ENCODE measurements around the gene DES.
"Not testable (repeated sequence)": the region's sequence is repeated elsewhere in the genome, so short reads cannot be mapped to it uniquely, and the experiment has no call there.

DES gene

DNA sequence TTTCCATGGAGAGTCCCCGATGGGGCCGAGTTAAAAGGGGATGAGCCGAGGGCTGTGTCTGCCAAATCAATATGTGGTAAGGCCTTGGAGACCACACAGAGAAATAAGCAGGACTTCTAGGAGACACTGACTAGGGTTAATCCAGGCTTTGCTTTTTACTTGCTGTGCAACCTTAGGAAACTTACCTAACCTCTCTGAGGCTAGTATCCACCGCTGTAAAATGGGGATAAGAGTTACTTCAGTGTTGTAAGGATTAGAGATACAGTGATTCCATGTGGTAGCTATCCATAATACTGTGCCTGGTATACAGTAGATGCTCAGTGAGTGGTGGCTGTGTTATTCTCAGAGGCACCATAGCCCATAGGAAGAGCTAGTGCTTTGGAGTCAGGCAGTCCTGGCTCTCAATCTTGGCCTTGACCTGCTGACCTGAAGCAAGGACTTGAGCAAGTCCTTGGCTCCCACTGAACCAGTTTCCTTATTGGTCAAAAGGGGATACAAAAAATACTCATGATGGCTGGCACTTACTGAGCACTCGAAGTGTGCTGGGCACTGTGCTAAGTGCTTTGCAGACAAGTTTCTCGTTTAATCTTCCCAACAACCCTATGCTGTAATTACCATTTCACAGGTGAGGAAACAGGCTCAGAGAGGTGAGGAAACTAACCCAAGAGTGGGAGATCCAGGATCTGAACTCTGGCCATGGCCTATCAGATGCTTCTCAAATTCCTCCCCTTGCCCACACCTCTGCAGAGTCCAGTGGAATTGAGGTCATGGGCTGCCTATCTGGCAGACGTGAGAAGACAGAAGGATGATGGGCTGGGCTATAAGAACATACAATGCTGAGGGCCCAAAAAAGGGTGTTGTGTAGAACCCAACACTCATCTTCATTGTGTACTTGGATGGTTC lies 12.0 kb upstream of the DES start:
- H3K4me3 Mint-ChIP-seq: no peak overlapping the region
- H3K27me3 Mint-ChIP-seq: peaks cover 5% of the 10 kb centered on the region

DNA sequence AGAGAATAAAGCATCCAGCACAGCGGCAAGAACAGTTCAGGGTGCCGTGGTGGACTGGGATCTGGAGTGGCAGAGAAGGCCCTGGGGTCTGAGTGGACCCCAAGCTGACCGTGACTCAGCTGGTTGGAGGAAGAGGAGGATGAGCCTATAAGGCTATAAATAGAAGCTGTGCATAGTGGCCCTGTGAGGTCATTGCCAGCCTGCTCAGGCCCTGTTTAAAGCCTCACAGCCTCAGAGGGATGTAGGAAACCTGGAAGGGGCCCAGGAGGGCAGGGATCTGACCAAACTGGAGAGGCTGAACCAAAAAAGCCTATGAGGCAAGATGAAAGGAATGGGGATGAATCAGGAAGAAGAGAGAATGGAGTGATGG lies 11.3 kb upstream of the DES start:
- H3K36me3 Mint-ChIP-seq (ENCODE audit: low read depth): no peaks in the 10 kb centered on the region
- no peak overlapping the region for H3K27ac Mint-ChIP-seq
- H3K9me3 Mint-ChIP-seq: no peaks in the 10 kb centered on the region
- DNase-seq (no peak), ATAC-seq (no peak)
- H3K4me3 Mint-ChIP-seq: no peak overlapping the region
- no peaks in the 10 kb centered on the region for H3K4me1 Mint-ChIP-seq
- H3K27me3 Mint-ChIP-seq: peaks cover 8% of the 10 kb centered on the region

More for the DNA sequence above, 12.0 kb upstream of the DES start:
- no peak for ATAC-seq
- no peaks in the 10 kb centered on the region for H3K9me3 Mint-ChIP-seq
- no peaks in the 10 kb centered on the region for H3K36me3 Mint-ChIP-seq (ENCODE audit: low read depth)
- DNase-seq: no peak
- H3K27ac Mint-ChIP-seq: no peak overlapping the region
- no peaks in the 10 kb centered on the region for H3K4me1 Mint-ChIP-seq

DNA sequence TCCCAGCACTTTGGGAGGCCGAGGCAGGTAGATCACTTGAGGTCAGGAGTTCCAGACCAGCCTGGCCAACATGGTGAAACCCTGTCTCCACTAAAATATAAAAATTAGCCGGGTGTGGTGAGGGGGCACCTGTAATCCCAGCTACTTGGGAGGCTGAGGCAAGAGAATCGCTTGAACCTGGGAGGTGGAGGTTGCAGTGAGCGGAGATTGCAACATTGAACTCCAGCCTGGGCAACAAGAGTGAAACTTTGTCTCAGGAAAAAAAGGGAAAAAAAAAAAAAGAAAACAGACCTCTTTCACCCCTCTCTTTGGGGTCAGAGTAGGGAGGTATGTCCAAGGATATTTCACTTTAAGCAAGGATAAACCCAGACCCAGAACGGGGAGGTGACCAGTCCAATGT lies 10.8 kb upstream of the DES start:
- ATAC-seq; DNase-seq; H3K4me3 Mint-ChIP-seq; H3K27ac Mint-ChIP-seq; H3K36me3 Mint-ChIP-seq (ENCODE audit: low read depth); H3K4me1 Mint-ChIP-seq; H3K9me3 Mint-ChIP-seq; H3K27me3 Mint-ChIP-seq: not testable (repeated sequence)

DNA sequence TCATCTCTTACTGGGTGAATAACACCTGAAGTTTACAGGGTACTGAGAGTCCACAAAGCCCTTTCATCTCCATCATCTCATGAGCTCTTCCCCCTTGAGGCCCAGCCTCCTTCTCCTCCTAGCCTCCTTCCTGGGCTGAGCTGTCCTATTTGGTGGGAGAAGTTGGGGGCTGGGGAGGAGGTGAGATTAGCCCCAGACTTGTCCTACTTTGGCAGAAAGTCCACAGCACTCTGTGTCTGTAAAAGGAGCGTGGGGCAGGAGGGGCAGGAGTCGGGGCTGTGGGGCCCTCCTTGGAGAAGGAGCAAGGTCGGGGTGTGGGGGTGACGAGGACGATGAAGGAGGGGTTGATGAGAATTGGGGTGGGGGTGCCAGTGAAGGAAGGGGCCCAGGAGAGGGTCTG lies 10.0 kb upstream of the DES start:
- no peak for ATAC-seq
- Mint-ChIP-seq H3K4me3 (no peak overlapping the region), H3K4me1 (no peaks in the 10 kb centered on the region)

DNA sequence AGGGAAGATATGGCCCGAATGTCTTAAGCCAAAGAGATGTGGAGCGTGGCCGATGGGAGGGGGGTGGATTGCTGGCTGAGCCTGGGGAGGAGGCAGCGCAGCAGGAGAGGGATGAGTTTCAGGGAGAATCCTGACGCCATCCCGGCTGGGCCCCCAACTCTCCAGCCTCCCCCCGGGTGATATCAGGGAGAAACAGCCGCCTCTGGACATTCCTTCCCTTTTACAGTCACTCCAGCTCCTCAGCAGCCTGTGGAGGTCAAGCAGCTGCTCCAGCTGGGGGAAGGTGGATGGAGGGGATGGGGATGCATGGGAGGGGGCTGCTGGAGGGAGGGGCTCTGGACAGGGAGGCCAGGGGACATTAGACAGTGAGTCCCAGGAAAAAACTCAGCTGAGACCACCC lies 9.5 kb upstream of the DES start:
- DNase-seq: no peak

More for the DNA sequence above, 10.0 kb upstream of the DES start:
- Mint-ChIP-seq H3K27ac (no peak overlapping the region), H3K9me3 (no peaks in the 10 kb centered on the region), H3K27me3 (peaks cover 13% of the 10 kb centered on the region), H3K36me3 (ENCODE audit: low read depth) (no peaks in the 10 kb centered on the region)
- DNase-seq: no peak

DNA sequence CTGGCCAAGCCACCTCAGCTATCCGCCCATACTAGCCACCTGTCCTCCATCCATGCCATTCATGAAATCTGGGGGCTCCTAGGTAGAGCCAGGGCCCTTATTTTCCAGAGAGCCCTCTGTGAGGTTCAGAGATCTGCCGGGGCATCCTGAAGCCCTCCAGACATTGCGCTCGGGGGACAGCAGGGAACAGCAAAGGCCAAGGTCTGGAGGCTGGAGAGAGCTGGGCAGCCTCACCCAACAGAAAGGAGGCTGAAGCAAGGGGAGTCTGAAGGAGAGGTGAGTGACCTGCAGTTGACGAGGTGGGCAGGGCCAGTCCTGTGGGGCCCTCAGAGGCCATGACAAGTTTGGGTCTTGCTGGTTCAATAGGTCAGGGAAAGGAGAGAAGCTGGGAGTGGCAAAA lies 8.6 kb upstream of the DES start:
- Mint-ChIP-seq H3K27ac (no peak overlapping the region), H3K4me3 (no peak overlapping the region), H3K36me3 (ENCODE audit: low read depth) (no peaks in the 10 kb centered on the region), H3K27me3 (peaks cover 17% of the 10 kb centered on the region), H3K4me1 (no peaks in the 10 kb centered on the region), H3K9me3 (no peaks in the 10 kb centered on the region)
- ATAC-seq (no peak), DNase-seq (no peak)

More for the DNA sequence above, 9.5 kb upstream of the DES start:
- peaks cover 14% of the 10 kb centered on the region for H3K27me3 Mint-ChIP-seq
- H3K27ac Mint-ChIP-seq: no peak overlapping the region
- ATAC-seq: no peak
- H3K4me3 Mint-ChIP-seq: no peak overlapping the region
- H3K36me3 Mint-ChIP-seq (ENCODE audit: low read depth): no peaks in the 10 kb centered on the region
- no peaks in the 10 kb centered on the region for H3K9me3 Mint-ChIP-seq
- H3K4me1 Mint-ChIP-seq: no peaks in the 10 kb centered on the region

DNA sequence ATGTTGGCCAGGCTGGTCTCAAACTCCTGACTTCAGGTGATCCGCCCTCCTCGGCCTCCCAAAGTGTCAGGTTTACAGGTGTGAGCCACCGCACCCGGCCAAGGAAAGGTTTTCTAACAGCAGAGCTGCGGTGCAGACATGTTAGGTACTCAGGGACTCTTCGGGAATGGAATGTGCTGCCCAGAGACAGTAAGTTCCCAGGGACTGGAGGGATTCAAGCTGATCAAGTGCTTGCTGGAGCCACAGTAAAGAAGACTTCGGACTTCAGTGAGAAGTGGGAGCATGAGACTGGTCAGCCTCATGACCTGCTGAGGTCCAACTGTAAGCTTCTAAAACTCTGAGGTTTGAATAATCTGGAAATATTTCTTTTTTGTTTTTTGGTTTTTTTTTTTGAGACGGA lies 7.8 kb upstream of the DES start:
- Mint-ChIP-seq H3K4me1 (no peaks in the 10 kb centered on the region), H3K27me3 (peaks cover 17% of the 10 kb centered on the region), H3K4me3 (no peak overlapping the region), H3K9me3 (no peaks in the 10 kb centered on the region), H3K27ac (no peak overlapping the region), H3K36me3 (ENCODE audit: low read depth) (no peaks in the 10 kb centered on the region)
- no peak for DNase-seq
- no peak for ATAC-seq

DNA sequence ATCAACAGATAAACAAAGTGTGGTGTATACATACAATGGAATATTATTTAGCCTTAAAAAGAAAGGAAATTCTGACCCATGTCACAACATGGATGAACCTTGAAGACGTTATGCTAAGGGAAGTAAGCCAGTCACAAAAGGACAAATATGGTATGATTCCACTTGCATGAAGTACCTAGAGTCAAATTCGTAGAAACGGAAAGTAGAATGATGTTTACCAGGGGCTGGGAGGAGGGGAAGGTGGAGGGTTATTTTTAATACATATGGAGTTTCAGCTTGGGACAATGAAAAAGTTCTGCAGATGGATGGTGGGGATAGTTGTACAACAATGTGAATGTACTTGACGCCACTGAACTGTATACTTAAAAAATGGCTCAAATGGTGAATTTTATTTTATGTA lies 3.3 kb upstream of the DES start:
- Mint-ChIP-seq H3K4me3 (no peak overlapping the region), H3K36me3 (ENCODE audit: low read depth) (no peaks in the 10 kb centered on the region), H3K9me3 (no peaks in the 10 kb centered on the region), H3K27me3 (peaks cover 36% of the 10 kb centered on the region), H3K27ac (no peak overlapping the region), H3K4me1 (no peaks in the 10 kb centered on the region)
- ATAC-seq (no peak), DNase-seq (no peak)

DNA sequence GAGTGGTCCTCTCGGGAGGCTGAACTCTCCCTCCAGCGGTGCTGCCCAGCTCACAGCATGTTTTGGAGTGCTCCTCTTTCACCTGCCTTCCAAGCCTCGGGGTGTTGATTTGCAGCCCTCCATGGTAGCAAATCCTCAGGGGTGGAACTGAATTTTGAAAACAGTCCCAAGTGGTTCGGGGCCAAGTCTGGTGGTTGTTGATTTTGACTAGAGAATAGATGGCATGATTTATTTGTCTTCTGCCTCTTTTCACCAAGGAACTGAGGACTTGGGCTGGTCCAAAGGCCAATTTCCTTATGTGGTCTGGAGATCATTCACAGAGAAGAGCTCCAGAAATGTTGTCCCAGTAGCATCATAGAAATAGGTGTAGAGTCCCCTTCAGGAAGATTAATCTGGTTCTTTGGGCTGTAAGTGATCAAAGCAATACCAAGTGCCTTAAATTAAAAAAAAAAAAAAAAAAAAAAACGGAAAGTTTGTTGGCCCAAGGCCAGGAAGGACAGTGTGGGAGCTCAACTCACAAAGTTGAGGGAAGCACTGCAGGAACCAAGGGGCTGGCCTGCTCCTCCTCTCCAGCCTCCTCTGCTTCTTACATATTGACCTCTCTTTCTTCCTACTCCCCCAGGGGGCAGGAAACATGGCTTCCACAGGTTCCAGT lies 2.5 kb upstream of the DES start:
- no peak overlapping the region for H3K4me3 Mint-ChIP-seq
- no peaks in the 10 kb centered on the region for H3K9me3 Mint-ChIP-seq
- ATAC-seq (no peak), DNase-seq (no peak)
- peaks cover 41% of the 10 kb centered on the region for H3K27me3 Mint-ChIP-seq
- H3K27ac Mint-ChIP-seq: no peak overlapping the region
- H3K4me1 Mint-ChIP-seq: no peaks in the 10 kb centered on the region
- no peaks in the 10 kb centered on the region for H3K36me3 Mint-ChIP-seq (ENCODE audit: low read depth)

DNA sequence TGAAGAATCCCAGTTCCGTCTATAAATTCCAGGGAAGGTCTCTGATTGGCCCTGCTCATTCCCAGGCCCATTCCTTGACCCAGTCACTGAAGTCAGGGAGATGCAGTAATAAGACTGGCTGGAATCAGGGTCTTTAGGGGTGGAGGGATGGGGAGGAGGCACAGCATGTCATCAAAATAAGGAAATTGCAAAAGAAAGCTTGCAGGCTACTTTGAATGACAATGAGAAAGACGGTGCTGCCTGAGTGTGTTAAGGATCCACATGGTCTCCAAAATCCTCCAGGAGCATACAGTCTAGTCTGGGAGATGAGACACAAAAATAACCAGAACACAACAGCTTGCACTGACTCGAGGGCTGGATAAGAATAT lies 2.0 kb upstream of the DES start:
- Mint-ChIP-seq H3K4me3 (no peak overlapping the region), H3K36me3 (ENCODE audit: low read depth) (no peaks in the 10 kb centered on the region), H3K9me3 (no peaks in the 10 kb centered on the region), H3K27me3 (peaks cover 41% of the 10 kb centered on the region), H3K27ac (no peak overlapping the region), H3K4me1 (no peaks in the 10 kb centered on the region)
- no peak for DNase-seq
- ATAC-seq: no peak

DNA sequence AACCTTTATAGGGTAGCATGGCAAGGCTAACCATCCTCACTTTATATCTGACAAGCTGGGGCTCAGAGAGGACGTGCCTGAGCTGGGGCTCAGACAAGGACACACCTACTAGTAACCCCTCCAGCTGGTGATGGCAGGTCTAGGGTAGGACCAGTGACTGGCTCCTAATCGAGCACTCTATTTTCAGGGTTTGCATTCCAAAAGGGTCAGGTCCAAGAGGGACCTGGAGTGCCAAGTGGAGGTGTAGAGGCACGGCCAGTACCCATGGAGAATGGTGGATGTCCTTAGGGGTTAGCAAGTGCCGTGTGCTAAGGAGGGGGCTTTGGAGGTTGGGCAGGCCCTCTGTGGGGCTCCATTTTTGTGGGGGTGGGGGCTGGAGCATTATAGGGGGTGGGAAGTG lies 1.2 kb upstream of the DES start:
- ATAC-seq: no peak
- Mint-ChIP-seq H3K36me3 (ENCODE audit: low read depth) (no peaks in the 10 kb centered on the region), H3K4me1 (no peaks in the 10 kb centered on the region), H3K4me3 (no peak overlapping the region), H3K9me3 (no peaks in the 10 kb centered on the region), H3K27me3 (peaks cover 39% of the 10 kb centered on the region), H3K27ac (no peak overlapping the region)
- DNase-seq: no peak

DNA sequence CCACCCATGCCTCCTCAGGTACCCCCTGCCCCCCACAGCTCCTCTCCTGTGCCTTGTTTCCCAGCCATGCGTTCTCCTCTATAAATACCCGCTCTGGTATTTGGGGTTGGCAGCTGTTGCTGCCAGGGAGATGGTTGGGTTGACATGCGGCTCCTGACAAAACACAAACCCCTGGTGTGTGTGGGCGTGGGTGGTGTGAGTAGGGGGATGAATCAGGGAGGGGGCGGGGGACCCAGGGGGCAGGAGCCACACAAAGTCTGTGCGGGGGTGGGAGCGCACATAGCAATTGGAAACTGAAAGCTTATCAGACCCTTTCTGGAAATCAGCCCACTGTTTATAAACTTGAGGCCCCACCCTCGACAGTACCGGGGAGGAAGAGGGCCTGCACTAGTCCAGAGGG lies 803 bp upstream of the DES start:
- ATAC-seq (no peak), DNase-seq (no peak)
- no peaks in the 10 kb centered on the region for H3K4me1 Mint-ChIP-seq
- peaks cover 41% of the 10 kb centered on the region for H3K27me3 Mint-ChIP-seq
- no peaks in the 10 kb centered on the region for H3K9me3 Mint-ChIP-seq
- no peaks in the 10 kb centered on the region for H3K36me3 Mint-ChIP-seq (ENCODE audit: low read depth)
- no peak overlapping the region for H3K4me3 Mint-ChIP-seq
- H3K27ac Mint-ChIP-seq: no peak overlapping the region

DNA sequence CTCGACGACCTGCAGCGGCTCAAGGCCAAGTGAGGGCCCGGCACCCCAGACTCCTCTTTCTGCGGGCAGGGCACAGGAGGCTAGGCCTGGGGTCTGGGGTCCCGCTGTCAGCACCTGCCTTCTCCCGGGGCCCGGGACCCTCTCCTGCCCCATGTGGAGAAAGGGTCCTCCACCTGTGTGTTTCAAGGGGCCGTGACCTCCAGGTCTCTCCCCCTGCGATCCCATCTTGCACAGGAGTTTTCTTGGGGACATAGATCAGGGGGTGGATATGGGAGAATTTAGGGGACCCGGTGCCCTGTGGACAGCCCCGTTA lies 791 bp downstream of the DES start:
- no peak for ATAC-seq
- no peaks in the 10 kb centered on the region for H3K4me1 Mint-ChIP-seq
- DNase-seq: no peak
- no peak overlapping the region for H3K27ac Mint-ChIP-seq
- peaks cover 39% of the 10 kb centered on the region for H3K27me3 Mint-ChIP-seq
- H3K36me3 Mint-ChIP-seq (ENCODE audit: low read depth): no peaks in the 10 kb centered on the region
- no peak overlapping the region for H3K4me3 Mint-ChIP-seq
- no peaks in the 10 kb centered on the region for H3K9me3 Mint-ChIP-seq

DNA sequence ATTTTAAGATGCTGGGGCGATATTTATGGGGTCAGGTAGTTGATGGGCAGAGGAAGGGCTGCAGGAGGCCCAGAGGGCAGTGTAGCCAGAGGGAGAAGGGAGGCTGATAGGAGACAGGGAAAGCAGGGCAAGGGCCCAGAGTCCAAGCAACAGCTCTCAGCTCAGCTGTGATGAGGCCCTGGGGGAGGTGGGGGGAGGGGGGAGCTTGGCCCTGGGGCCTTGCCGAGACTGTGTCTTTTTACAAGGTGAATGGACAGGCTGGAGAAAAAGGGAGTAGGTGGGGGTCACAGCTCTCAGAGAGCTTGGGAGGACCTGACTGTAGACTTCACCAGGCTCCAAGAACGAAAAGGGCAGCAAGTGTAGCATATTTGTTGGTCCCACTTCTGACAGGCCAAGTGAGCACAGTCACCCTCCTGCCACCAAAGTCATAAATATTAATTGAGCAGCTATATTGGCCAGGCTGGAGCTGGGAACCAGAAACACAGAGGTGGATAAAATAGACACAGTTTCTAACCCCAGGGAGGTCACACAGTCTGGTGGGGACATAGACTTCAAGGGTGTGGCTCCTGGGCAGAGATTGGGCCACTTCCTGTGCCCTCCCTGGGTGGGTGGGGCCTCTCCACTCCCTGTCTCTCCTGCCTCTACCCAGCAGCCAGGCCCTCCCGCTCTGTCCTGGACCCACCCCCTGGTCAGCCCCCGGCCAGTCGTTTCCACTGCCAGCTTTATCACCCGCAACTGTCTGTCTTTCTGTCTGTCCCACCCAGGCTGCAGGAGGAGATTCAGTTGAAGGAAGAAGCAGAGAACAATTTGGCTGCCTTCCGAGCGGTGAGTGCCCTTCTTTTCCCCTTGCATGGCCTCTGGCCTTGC lies 1.4 kb downstream of the DES start:
- no peaks in the 10 kb centered on the region for H3K4me1 Mint-ChIP-seq
- ATAC-seq: no peak
- no peaks in the 10 kb centered on the region for H3K36me3 Mint-ChIP-seq (ENCODE audit: low read depth)
- no peaks in the 10 kb centered on the region for H3K9me3 Mint-ChIP-seq
- H3K4me3 Mint-ChIP-seq: no peak overlapping the region
- H3K27me3 Mint-ChIP-seq: peaks cover 39% of the 10 kb centered on the region
- DNase-seq: no peak
- H3K27ac Mint-ChIP-seq: no peak overlapping the region

DNA sequence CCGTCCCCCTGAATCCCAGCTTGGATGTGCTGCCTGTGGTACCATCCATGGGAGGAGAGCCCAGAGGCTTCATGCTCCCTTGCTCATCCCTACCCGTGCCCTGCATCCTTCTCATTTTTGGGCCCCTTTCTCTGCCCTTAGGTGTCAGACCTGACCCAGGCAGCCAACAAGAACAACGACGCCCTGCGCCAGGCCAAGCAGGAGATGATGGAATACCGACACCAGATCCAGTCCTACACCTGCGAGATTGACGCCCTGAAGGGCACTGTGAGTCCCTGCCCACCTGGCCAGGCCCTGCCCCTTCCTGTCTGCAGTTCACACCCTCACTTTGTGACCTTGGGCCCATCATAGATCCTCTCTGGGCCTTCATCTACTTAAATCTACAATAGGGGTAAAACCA lies 2.5 kb downstream of the DES start:
- DNase-seq: no peak
- no peak for ATAC-seq
- peaks cover 39% of the 10 kb centered on the region for H3K27me3 Mint-ChIP-seq

More for the DNA sequence above, 2.5 kb downstream of the DES start:
- Mint-ChIP-seq H3K4me3 (no peak overlapping the region), H3K36me3 (ENCODE audit: low read depth) (no peaks in the 10 kb centered on the region), H3K27ac (no peak overlapping the region), H3K4me1 (no peaks in the 10 kb centered on the region), H3K9me3 (no peaks in the 10 kb centered on the region)

Data from activated naive CD8-positive, alpha-beta T cell treated with anti-CD3 and anti-CD28 coated beads, Interleukin-2, amount 50 U/mL, for 24 hours (primary cell).